WTC11 (cell line): ENCODE results near the gene SH3BP5. TPM values are rescaled to one million over a fixed set of nuclear protein-coding genes. Genes with fewer than 3 reads are reported as not detected.

Source experiments
- ATAC-seq: fragments of 200-7000 bp; cut with Tn5 transposase; 2 replicates; pipeline ENCODE4 v1.10.0; 2021; ENCODE audit warnings: mild to moderate bottlenecking, moderate library complexity
- CTCF ChIA-PET: fragments of 300-600 bp; sonication (Branson Sonifier 250); formaldehyde crosslinking; loops from one replicate; lab custom pipeline; 2021; ENCODE audit warnings: antibody characterized with exemption; lab: Charles Lee
- POLR2A ChIA-PET: fragments of 350-600 bp; sonication (Branson Sonifier 250); formaldehyde crosslinking; loops from one replicate; lab custom pipeline; 2021; ENCODE audit warnings: antibody characterized with exemption; lab: Charles Lee
- DNase-seq: peaks from one replicate; pipeline ENCODE4 v3.0.0; 2021; ENCODE audit warnings: low spot score
- H3K27ac Mint-ChIP-seq: 2 replicates; pipeline ENCODE4 v1.8.0; 2021; ENCODE audit warnings: mixed read lengths
- H3K27me3 Mint-ChIP-seq: 2 replicates; pipeline ENCODE4 v1.8.0; 2021; ENCODE audit warnings: low read depth, mild to moderate bottlenecking, moderate library complexity, mixed read lengths
- H3K36me3 Mint-ChIP-seq: 2 replicates; pipeline ENCODE4 v1.8.0; 2021; ENCODE audit warnings: mixed read lengths
- H3K4me1 Mint-ChIP-seq: 2 replicates; pipeline ENCODE4 v1.8.0; 2022; ENCODE audit warnings: mixed read lengths
- H3K4me3 Mint-ChIP-seq: 2 replicates; pipeline ENCODE4 v1.8.0; 2021; ENCODE audit warnings: mild to moderate bottlenecking, moderate library complexity, mixed read lengths
- H3K9me3 Mint-ChIP-seq: 2 replicates; pipeline ENCODE4 v1.8.0; 2021; ENCODE audit warnings: mixed read lengths
- ATF1 ChIP-seq: sonication (generic); formaldehyde crosslinking; IDR thresholded peaks from 2 replicates; pipeline ENCODE4 v1.8.1; 2023; ENCODE audit warnings: mild to moderate bottlenecking, moderate library complexity, missing genetic modification reagents
- FOXK1 ChIP-seq: sonication (generic); formaldehyde crosslinking; IDR thresholded peaks from 2 replicates; pipeline ENCODE4 v1.8.0; 2022; ENCODE audit warnings: mild to moderate bottlenecking, moderate library complexity, missing genetic modification reagents
- GRHL2 ChIP-seq: fragments of 250-450 bp; sonication (Bioruptor Pico); IDR thresholded peaks from 2 replicates; pipeline ENCODE4 v1.8.0; 2022; ENCODE audit warnings: mild to moderate bottlenecking, moderate library complexity; ENCODE audit not compliant: insufficient replicate concordance, severe bottlenecking
- HMGXB4 ChIP-seq: sonication (generic); formaldehyde crosslinking; IDR thresholded peaks from 2 replicates; pipeline ENCODE4 v1.8.1; 2023; ENCODE audit warnings: mild to moderate bottlenecking, moderate library complexity, missing genetic modification reagents
- IRF2 ChIP-seq: sonication (generic); formaldehyde crosslinking; IDR thresholded peaks from 2 replicates; pipeline ENCODE4 v1.8.0; 2022; ENCODE audit warnings: low read depth, missing genetic modification reagents, borderline replicate concordance
- JUN ChIP-seq: sonication (generic); formaldehyde crosslinking; IDR thresholded peaks from 2 replicates; pipeline ENCODE4 v1.8.0; 2023; ENCODE audit warnings: mild to moderate bottlenecking, missing genetic modification reagents
- PRDM15 ChIP-seq: sonication (generic); formaldehyde crosslinking; IDR thresholded peaks from 2 replicates; pipeline ENCODE4 v1.8.0; 2022; ENCODE audit warnings: missing genetic modification reagents
- SMAD4 ChIP-seq: sonication (generic); formaldehyde crosslinking; IDR thresholded peaks from 2 replicates; pipeline ENCODE4 v1.8.0; 2022; ENCODE audit warnings: mild to moderate bottlenecking, missing genetic modification reagents
- TCF7 ChIP-seq: sonication (generic); formaldehyde crosslinking; IDR thresholded peaks from 2 replicates; pipeline ENCODE4 v1.8.0; 2022; ENCODE audit warnings: mild to moderate bottlenecking, low read depth, missing genetic modification reagents, moderate library complexity
- ZSCAN18 ChIP-seq: fragments of 250-450 bp; sonication (Bioruptor Pico); IDR thresholded peaks from 2 replicates; pipeline ENCODE4 v2.1.2; 2022; ENCODE audit warnings: mild to moderate bottlenecking, moderate library complexity
- total RNA-seq: library from RNA; stranded (reverse); gene quantifications from 3 replicates; pipeline ENCODE4 v1.2.3, GENCODE V29; 2021
- TF ChIP-seq, protein P1 (sequence below): fragments of 200-600 bp; IDR thresholded peaks from 2 replicates; pipeline ENCODE4 v1.8.0; 2022; ENCODE audit warnings: antibody characterized with exemption
- TF ChIP-seq, protein P2 (sequence below): sonication (generic); formaldehyde crosslinking; IDR thresholded peaks from 2 replicates; pipeline ENCODE4 v1.8.1; 2022; ENCODE audit warnings: mild to moderate bottlenecking, moderate library complexity, missing genetic modification reagents
- TF ChIP-seq, protein P3 (sequence below): fragments of 250-450 bp; sonication (Bioruptor Pico); conservative IDR thresholded peaks from 2 replicates; pipeline ENCODE4 v1.9.0; 2021; ENCODE audit warnings: mild to moderate bottlenecking
- TF ChIP-seq, protein P4 (sequence below): sonication (generic); formaldehyde crosslinking; IDR thresholded peaks from 2 replicates; pipeline ENCODE4 v1.8.0; 2023; ENCODE audit warnings: missing genetic modification reagents

SH3BP5 gene
- total RNA-seq, 1 experiment from 2014 or later = 7.2 TPM

- TF ChIP-seq, protein P1, sequence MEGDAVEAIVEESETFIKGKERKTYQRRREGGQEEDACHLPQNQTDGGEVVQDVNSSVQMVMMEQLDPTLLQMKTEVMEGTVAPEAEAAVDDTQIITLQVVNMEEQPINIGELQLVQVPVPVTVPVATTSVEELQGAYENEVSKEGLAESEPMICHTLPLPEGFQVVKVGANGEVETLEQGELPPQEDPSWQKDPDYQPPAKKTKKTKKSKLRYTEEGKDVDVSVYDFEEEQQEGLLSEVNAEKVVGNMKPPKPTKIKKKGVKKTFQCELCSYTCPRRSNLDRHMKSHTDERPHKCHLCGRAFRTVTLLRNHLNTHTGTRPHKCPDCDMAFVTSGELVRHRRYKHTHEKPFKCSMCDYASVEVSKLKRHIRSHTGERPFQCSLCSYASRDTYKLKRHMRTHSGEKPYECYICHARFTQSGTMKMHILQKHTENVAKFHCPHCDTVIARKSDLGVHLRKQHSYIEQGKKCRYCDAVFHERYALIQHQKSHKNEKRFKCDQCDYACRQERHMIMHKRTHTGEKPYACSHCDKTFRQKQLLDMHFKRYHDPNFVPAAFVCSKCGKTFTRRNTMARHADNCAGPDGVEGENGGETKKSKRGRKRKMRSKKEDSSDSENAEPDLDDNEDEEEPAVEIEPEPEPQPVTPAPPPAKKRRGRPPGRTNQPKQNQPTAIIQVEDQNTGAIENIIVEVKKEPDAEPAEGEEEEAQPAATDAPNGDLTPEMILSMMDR = no peak
- no peak for TF ChIP-seq SMAD4
- no peak for TF ChIP-seq ATF1 (CRISPR knock-in tag)
- TF ChIP-seq, protein P2, sequence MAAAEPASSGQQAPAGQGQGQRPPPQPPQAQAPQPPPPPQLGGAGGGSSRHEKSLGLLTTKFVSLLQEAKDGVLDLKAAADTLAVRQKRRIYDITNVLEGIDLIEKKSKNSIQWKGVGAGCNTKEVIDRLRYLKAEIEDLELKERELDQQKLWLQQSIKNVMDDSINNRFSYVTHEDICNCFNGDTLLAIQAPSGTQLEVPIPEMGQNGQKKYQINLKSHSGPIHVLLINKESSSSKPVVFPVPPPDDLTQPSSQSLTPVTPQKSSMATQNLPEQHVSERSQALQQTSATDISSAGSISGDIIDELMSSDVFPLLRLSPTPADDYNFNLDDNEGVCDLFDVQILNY (CRISPR knock-in tag) = no peak
- no peak for TF ChIP-seq FOXK1
- TF ChIP-seq GRHL2 (CRISPR knock-in tag) = no peak
- TF ChIP-seq, protein P3, sequence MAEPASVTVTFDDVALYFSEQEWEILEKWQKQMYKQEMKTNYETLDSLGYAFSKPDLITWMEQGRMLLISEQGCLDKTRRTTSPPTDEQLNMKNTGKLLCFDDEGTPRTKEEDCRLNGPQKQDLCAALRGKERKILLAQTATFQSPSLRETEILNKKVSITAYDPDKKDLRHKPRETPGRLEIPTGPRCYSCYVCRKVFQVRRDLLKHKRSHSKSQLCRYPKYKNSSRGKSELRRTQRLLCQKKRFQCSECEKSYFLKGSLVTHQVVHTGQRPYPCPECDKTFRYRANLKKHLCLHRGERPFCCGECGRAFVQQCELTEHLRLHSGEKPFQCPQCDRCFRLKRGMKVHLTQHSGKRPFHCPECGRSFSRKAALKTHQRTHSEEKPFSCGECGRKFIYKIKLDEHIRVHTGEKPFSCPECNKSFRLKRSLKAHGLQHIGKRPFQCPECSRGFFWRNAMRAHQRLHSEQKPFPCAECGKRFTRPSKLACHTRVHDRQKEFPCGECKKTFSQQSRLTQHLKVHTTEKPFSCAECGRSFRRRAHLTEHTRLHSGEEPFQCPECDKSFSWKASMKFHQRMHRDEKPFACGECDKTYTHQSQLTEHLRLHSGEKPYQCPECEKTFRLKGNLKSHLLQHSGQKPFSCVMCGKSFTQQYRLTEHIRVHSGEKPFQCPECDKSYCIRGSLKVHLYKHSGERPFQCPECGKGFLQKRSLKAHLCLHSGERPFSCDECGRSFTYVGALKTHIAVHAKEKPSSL = no peak
- TF ChIP-seq TCF7 (CRISPR knock-in tag) = no peak
These were observed 111.7 kb downstream of the SH3BP5 start (continued) for GRCh38 chr3:15220661-15221060.

DNA sequence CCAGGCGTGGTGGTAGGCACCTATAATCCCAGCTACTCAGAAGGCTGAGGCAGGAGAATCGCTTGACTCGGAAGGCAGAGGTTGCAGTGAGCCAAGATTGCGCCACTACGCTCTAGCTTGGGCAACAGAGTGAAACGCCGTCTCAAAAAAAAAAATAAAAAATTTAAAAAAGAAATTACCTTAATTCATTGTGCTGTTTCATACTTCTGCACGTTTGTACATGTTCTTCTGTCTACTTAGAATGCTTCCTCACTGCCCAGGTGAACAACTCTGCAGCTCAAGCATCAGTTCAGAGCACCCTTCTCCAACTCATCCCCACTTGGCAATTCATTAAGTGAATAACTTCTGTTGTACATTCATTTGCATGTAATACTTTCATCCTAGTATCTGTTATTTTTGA, 112.3 kb downstream of the SH3BP5 start:
- H3K4me3 Mint-ChIP-seq = no peak overlapping the region
- DNase-seq (no peak), ATAC-seq (no peak)
- TF ChIP-seq PRDM15 (CRISPR knock-in tag) (no peak), HMGXB4 (CRISPR knock-in tag) (no peak), JUN (CRISPR knock-in tag) (no peak), ZSCAN18 (CRISPR knock-in tag) (no peak), IRF2 (no peak)
- TF ChIP-seq, protein P4, sequence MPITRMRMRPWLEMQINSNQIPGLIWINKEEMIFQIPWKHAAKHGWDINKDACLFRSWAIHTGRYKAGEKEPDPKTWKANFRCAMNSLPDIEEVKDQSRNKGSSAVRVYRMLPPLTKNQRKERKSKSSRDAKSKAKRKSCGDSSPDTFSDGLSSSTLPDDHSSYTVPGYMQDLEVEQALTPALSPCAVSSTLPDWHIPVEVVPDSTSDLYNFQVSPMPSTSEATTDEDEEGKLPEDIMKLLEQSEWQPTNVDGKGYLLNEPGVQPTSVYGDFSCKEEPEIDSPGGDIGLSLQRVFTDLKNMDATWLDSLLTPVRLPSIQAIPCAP (CRISPR knock-in tag) = no peak
- TF ChIP-seq, all 79 proteins: peak for 0
- Mint-ChIP-seq H3K9me3 (no peaks in the 10 kb centered on the region), H3K4me1 (no peaks in the 10 kb centered on the region), H3K27ac (no peak overlapping the region; the same call in 1 of the 2 replicates), H3K27me3 (no peaks in the 10 kb centered on the region), H3K36me3 (peaks cover 28% of the 10 kb centered on the region)
- ChIA-PET CTCF (no interaction called here), POLR2A (interaction anchor here (0.5 kb wide), 1 partner anchor 1811 kb away, joined by 3 read pairs; no protein-coding TSS in a partner anchor)
